Right lobe of liver (tissue), 4 donors: ENCODE results near the gene UBE3C.

Experiments used
- CTCF ChIP-seq, 4 donors: fragments of 200-600 bp in 3 of 4; fragments of 450-650 bp in 1 of 4; IDR thresholded peaks; one replicate each; pipeline versions ENCODE4 v1.5.1 to v1.8.0; 2016 to 2022; ENCODE audit warnings: antibody characterized with exemption in 4 of 4, mild to moderate bottlenecking in 2 of 4
- POLR2A ChIP-seq: fragments of 450-650 bp; IDR thresholded peaks from one replicate; pipeline ENCODE4 v1.6.1; 2017; ENCODE audit warnings: antibody characterized with exemption, mild to moderate bottlenecking
- donor health status: DM: no; HTN: no; CAD: no.
- donor health status: DM: no; HTN: no; CAD: no.
- donor health status: DM: no; HTN: yes; CAD: no.

- TF ChIP-seq CTCF (IDR thresholded peaks at IDR 0.05): no peak
- TF ChIP-seq POLR2A: no peak
Observed at GRCh38 chr7:157152391-157152937, 13.7 kb downstream of the UBE3C start.
